ENCODE measurements around the gene CACNB2. TPM values are rescaled to one million over a fixed set of nuclear protein-coding genes. Genes with fewer than 3 reads are reported as not detected.

The CACNB2 gene
- total and polyA plus RNA-seq, 2 of the 13 experiments (the other 11 are each of a cell fraction or from before 2014, with no cell fraction given), result not detected

GRCh38 chr10:18261768-18262231, 121.6 kb downstream of the CACNB2 start (continued):
- peak; percentile 67; the same call in 1 of the 2 replicates for TF ChIP-seq ZNF609 (CRISPR knock-in tag; IDR thresholded peaks at IDR 0.05; ENCODE audit: borderline replicate concordance)
- peak; percentile 27; the same call in 1 of the 2 replicates for TF ChIP-seq ZNF503 (CRISPR knock-in tag; IDR thresholded peaks at IDR 0.05)
- TF ChIP-seq RFXANK (CRISPR knock-in tag; IDR thresholded peaks at IDR 0.05), result no peak
- TF ChIP-seq ZNF501 (CRISPR knock-in tag; IDR thresholded peaks at IDR 0.05), result no peak
- TF ChIP-seq ZFP36L1 (CRISPR knock-in tag; IDR thresholded peaks at IDR 0.05), result no peak
- no peak for TF ChIP-seq POLR2AphosphoS2 (IDR thresholded peaks at IDR 0.05; ENCODE audit: low read depth, low read length)
- no peak for TF ChIP-seq JARID2 (CRISPR knock-in tag; IDR thresholded peaks at IDR 0.05; ENCODE audit: insufficient replicate concordance)
- no peak for TF ChIP-seq KAT8 (CRISPR knock-in tag; IDR thresholded peaks at IDR 0.05)
- TF ChIP-seq ZNF564 (CRISPR knock-in tag; IDR thresholded peaks at IDR 0.05), result no peak
- TF ChIP-seq FLYWCH1 (CRISPR knock-in tag; IDR thresholded peaks at IDR 0.05), result no peak
- TF ChIP-seq HDAC1 (CRISPR knock-in tag; IDR thresholded peaks at IDR 0.05), result peak; percentile 67
- no peak for TF ChIP-seq ZBTB40 (IDR thresholded peaks at IDR 0.05)
- TF ChIP-seq ZBTB40 (CRISPR knock-in tag; IDR thresholded peaks at IDR 0.05), result no peak
- no peak for TF ChIP-seq ZNF724P (CRISPR knock-in tag; IDR thresholded peaks at IDR 0.05; ENCODE audit: borderline replicate concordance)
- no peak for TF ChIP-seq ZMAT3 (CRISPR knock-in tag; conservative IDR thresholded peaks at IDR 0.05)
- TF ChIP-seq RCOR2 (CRISPR knock-in tag; IDR thresholded peaks at IDR 0.05), result no peak
